ENCODE data around the gene P2RX3.
"Not testable (repeated sequence)": the region's sequence is repeated elsewhere in the genome, so short reads cannot be mapped to it uniquely, and the experiment has no call there.

Gene P2RX3

DNA sequence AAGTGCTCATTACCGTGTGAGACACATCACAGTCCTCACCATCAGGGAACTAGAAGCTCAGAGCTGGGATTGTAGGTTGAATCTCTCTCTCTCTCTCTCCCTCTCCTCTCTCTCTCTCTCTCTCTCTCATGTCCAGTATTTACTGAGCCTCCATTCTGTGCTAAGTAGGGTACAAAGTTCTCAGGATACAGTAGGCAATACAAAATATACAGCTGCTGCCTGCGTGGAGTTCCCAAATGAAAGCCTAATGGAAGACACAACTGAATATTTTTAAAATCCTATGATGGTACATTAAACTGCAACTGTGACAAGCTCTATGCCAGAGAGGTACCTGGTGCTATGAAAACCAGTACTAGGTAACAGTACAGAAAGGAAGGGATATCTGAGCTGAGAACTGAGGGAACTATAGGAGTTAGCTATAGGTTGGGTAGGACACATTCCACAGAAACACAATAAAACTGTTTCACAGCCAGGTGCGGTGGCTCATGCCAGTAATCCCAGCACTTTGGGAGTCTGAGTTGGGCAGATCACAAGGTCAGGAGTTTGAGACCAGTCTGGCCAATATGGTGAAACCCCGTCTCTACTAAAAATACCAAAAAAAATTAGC lies 61.9 kb downstream of the P2RX3 start:
- DNase-seq (ENCODE audit: low read depth): no peak

DNA sequence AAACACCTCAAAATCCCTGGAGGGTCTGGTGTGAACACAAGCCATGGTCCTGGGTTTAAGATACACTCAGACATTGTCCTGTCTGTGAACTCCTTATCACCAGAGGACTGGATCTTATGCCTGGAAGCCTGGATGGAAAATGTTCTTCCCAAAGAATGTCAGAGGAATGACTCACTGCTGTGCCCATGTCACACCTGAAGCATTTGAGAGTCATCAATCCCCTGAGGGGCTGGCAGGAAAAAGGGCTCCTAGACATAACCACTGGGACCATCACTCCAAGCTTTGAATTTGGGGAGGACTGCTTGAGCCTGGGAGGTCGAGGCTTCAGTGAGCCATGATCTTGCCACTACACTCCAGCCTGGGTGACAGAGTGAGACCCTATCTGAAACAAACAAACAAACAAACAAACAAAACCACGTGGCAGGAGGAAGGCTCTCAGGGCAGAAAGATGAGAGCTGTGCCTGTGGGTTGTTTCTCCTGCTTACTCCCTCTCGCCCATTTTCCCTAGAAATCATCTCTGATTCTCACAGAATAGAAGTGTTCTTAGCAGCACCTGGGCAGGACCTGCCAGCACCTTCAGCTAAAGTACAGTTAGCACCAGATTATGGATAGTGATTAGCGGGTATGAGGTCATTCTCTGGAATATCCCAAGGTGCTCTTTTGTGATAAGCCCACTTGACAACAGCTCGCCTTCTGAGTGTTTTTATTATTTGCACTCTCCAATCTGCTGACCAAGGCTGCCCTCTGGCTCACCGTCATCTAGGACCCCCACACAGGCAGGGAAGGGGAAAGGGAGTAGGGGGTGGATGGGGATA lies 64.2 kb downstream of the P2RX3 start:
- DNase-seq (ENCODE audit: low read depth): no peak

DNA sequence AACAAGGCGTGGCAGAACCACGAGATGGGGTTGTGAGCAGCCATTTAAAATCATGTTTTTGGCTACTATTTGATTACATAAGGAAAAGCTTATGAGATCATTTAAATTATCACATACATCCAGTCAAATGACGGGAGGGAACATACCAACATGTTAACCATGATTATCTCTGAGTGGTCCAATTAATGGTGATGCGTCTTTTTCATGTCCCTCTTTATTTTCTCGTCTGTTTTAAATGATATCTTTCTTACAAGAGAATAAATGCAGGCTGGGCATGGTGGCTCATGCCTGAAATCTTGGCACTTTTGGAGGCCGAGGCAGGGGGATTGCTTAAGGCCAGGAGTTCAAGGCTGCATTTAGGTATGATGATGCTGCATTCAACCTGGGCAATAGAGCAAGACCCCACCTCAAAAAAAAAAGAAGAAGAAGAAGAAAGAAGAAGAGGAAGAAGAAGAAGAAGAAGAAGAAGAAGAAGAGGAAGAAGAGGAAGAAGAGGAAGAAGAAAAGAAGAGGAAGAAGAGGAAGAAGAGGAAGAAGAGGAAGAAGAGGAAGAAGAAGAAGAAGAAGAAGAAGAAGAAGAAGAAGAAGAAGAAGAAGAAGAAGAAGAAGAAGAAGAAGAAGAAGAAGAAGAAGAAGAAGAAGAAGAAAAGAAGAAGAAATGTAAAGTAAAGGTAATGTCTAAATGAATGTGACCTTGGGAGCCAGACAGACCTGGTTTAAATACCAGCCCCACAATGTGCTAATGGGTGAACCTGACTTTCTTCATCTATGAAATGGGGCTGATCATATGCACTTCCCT lies 65.0 kb downstream of the P2RX3 start:
- DNase-seq (ENCODE audit: low read depth): not testable (repeated sequence)

DNA sequence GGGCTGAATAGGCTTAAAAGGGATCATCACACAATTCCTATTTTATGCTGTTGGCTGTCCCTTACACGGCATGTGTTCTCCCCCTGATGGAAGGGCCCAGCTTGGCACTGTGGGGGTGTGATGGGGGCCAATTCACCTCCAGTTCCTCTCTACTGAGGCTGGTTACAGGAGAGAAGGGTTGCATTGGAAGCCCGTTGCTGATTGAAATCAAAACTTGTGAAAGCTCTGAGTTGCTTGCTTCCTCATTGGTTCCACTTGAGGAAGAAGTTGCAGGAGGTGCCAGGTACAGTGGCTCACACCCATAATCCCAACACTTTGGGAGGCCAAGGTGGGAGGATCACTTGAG lies 65.6 kb downstream of the P2RX3 start:
- no peak for DNase-seq (ENCODE audit: low read depth)

DNA sequence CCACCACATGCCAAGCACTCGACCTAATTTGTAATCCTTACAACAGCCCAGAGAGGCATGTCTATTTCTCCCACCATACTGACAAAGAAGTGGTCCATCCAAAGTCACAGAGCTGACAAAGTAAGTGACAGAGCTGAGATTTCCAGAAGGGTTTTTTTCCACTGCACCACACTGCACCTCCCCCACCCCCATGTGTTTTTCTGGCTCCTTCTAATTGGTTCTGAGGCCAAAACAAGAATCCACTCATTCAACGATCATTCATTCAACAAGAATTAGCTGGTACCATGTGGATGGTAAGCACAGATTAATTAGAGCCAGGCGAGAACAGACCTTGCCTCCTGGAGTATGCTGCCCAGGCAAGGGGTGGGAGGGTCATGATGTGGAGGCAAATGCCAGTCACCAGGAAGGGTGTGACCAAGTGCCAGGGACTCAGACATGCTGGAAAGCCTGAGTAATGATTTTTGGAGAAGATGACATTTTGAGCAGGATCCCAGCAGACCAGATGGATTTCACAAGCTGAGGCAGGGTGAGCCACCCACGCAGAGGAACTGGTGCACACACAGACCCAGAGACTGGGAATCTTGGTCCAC lies 67.2 kb downstream of the P2RX3 start:
- no peak for DNase-seq (ENCODE audit: low read depth)

DNA sequence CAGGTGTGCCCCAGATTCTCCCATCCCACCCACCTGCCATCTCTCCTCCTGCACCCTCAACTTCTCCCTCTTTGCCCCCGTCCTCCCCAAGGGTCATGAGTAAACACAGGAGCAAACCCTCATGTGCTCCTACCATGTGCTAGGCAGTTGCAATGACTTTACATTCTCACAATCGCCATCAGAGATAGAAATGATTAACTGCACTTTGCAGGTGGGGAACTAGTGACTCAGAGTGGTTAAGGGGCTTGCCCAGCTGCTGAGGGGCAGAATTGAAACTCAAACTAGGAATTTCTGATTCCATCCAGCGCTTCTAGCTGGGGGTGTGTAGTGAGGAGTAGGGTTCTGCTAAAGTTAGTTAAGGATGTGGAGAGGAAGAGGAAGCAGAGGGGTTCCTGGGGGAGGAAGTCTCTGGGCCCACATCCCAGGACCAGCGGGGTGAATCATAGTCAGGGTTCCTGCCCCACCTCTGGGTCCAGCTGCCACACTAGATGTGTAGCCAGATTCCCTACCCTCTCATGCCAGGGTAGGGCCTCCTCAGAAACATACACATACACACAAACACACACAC lies 68.3 kb downstream of the P2RX3 start:
- no peak for DNase-seq (ENCODE audit: low read depth)

DNA sequence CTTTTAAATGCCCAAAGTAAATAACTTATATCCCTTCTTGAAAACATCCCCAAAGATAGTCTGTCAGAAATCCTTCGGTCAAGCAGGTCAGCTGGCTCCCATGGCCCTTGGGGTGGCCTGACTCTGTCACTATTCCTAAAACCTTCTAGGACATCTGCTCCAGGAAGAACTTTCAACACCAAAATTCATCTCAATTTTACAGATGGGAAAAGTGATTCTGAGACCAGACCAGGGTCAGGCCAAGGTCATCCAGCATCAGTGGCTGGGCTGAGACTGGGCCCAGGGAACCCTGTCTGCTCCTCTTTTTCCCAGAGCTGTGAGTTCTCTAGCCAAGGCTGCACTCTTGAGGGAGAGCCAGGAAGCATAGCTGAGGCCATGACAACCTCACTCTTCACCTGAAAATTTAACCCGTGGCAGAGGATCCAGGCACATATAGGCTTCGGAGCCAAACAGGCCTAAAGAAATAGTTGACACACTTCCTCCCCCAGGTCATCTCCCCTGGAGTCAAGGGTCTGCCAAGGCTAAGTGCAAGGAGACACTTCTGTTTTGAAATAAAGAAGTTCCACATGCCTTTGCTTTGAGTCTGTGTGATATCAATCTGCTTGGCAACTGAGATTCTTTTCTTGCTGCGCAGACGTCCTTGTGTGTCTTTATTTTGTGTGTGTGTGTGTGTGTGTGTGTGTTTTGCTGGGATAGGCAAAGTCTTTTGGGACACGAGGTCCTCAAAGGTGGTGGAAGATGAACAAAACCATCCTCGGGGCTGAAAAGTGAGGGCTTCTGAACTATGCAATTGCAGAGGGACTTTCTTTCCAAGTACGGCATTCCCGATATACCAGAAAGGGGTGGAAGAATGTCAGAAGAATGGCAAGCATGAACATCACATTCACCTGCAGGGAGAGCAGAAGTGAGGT lies 69.1 kb downstream of the P2RX3 start:
- no peak for DNase-seq (ENCODE audit: low read depth)

DNA sequence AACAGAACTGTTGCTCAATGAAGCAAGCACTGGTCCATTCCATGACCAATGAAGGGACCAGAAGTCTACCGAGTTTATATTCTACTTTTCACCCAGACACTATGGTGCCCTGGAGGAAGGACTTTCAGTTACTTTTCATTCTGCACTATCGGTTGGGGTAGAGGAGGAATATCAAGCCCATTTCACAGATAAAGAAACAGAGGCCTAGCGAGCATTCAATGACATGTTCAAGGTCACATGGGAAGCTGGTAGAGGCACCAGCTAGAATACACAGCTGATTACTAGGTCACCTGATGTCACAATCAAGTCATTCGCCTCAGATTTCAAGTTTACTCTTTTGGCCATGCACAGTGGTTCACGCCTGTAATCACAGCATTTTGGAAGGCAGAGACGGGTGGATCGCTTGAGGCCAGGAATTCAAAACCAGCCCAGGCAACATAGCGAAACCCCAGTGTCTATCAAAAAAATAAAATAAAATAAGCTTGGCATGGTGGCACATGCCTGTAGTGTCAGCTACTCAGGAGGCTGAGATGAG lies 69.9 kb downstream of the P2RX3 start:
- no peak for DNase-seq (ENCODE audit: low read depth)

DNA sequence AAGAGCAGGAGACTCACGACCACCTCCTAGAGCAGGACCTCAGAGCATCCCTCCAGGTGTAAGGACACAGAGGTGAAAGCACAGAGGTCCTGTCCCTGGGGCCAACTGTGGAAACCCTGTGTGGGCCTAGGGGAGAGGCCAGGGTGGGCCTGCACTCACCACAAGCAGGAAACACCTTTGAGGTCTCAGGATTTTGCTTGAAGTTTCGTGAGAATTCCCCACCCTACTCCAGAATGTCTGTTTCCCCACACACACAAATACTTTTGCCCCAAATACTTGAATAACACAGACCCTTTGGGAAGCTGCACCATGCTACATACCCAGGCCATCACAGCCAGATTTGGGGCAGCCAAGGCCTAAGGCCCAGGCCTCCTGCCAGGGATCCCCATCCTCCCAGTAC lies 70.6 kb downstream of the P2RX3 start:
- no peak for DNase-seq (ENCODE audit: low read depth)

DNA sequence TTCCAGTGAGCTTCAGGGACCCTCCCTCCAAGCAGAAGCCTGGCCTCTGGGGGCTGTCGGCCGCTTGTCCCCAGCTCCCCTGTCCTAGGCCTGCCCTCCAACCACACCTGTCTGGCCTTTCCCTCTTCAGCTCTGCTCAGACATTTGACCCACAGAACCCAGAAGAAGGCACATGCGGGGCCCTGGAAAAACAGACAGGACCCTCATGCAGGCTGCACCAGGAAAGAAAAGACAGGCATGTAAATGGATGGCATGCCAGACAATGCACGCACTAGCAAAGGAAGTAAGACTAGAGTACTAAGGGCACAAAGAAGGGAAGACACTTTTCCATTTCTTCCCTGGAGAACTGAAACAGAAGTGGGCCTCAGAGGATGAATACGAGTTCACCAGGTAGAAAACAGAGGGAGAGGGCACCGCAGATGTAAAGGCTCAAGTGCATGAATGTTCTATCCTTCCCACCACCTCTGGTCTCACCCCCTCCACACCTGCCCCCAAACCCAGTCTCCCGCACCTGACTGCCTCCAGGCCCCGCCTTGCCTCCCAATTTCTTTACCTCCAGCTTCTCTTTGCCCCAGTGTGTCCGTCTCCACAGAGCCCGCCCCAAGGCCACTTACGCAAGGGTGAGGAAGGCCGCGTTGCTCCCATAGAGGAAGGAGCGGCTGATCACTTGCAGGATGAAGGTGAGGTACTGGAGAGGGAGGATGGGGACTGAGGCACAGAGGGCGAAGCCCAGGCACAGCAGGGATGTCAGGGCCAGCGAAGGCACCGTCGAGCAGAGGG lies 71.4 kb downstream of the P2RX3 start:
- no peak for DNase-seq (ENCODE audit: low read depth)

DNA sequence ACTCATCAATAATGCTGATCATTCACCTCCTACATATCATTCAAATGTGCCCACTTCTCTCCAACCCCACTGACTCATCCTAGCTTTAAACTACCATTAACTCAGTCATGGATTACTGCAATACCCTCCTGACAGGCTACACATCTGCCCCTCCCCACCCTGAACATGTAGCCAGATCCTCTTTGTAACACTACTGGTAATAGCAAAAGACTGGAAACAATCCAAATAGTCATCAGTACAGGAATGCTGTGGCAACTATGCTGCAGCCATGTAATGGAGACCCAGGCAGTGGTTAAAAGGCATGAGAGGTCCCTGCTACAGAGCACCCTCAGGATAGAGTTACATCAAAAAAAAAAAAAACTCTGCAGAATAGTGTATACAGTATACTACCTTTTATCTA lies 72.1 kb downstream of the P2RX3 start:
- peak; percentile 70 for DNase-seq (ENCODE audit: low read depth)

DNA sequence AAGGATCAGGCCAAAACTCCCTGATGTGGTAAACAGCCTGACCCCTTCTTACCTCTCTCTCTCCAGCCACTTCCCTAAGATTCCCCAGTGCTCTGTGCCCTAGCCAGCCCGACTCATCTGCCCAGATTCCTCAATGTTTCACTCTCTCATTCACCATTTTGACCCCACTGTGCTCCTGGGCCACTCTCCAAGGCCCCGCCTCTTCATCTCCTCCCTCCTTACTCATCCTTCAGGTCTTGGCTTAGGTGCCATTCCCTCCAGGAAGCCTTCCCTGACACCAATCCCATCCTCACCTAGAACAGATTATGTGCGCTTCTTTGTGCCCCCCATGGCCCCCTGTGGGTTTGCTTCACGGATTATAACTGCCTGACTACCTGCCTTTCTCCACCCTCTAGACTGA lies 75.5 kb downstream of the P2RX3 start:
- DNase-seq (ENCODE audit: low read depth): no peak

DNA sequence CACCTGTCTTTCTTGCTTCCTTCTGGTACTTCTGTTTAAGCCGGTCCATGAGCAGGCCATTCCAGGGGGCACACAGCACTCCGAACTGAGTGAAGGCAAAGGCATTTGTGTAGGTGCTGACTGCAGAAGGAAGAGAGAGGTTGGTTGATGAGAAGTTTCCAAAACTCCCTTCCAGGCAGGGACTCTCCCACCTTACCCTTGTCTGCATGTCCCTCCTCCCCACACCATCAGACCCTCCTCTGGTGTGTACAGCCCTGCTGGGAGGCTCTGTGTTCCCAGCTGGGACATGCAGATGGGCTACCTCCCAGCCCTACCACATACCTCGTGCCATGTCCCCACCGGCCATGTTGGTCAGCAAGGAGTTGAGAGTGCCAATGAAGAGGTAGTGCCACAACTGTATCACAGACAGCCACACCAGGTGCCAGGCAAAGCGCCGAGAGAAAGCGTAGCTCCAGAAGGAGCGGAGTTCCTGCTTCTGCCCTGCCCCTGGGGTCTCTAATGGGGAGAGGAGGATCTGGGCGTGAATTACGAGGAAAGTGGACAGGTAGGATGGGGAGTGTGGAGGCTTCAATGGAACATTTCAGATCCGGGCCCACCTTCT lies 76.6 kb downstream of the P2RX3 start:
- no peak for DNase-seq (ENCODE audit: low read depth)

DNA sequence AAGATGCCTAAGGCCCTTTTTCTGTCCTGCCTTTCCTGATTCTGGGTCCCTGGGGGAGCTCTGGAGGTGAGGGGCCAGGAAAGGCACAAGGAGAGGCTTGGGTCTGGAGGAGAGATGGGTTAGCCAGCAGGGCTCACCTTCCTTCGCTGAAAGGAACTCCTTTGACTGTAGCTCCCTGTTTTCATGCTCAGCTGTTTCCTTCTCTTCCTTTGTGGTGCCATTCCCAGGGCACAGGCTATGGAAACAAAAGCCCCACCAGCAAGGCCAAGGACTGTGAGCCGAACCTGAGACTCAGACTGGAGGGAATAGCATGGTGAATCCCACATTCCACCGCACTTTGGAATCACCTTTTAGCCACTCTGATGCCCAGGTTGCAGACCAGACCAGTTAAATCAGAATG lies 78.3 kb downstream of the P2RX3 start:
- DNase-seq (ENCODE audit: low read depth): no peak

DNA sequence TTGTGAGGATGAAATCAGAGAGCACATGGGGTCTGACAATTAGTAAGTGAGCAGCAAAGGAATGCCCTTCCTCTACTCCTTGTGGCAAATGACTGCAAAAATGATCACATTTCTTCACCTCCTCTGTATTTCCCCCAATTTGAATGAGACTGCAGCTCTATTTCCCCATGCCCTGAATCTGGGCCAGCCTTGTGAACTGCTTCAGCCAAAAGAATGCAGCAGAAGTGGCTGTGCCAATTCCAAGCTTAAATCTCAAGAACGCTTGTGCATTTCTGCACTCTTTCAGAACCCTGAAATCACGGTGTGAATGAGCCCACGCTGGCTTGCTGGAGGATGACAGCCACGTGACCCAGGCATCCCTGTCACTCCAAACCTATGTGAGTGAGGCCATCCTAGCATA lies 78.9 kb downstream of the P2RX3 start:
- DNase-seq (ENCODE audit: low read depth): no peak

DNA sequence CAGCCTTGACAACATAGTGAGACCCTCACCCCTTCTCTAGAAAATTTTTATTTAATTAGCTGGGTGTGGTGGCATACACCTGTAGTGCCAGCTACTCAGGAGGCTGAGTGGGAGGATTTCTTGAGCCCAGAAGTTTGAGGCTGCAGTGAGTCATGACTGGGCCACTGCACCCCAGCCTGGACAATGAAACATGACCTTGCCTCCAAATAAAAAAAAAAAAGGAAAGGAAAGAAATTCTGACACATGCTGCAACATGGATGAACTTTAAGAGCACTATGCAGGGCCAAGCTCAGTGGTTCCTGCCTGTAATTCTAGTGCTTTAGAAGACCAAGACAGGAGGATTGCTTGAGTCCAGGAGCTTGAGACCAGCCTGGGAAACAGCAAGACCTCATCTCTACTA lies 80.0 kb downstream of the P2RX3 start:
- DNase-seq (ENCODE audit: low read depth): no peak

DNA sequence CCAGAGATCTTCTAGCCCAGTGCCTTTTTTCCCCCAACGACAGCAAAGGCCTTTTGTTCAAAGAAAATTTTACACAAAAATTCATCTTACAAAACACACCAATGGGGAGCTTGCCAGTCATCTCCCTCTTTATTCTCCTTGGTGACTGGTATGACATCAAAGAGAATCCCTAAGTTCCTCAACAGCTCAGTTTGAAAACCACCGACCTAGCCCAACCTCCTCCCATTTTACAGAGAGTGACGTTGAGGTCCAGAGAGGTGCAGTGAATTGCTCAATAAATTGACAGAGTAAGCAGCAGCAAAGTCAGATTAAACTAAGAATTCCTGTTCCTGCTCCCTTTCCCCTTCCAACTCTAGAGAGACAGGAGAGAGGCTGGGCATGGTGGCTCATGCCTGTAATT lies 81.0 kb downstream of the P2RX3 start:
- no peak for DNase-seq (ENCODE audit: low read depth)

DNA sequence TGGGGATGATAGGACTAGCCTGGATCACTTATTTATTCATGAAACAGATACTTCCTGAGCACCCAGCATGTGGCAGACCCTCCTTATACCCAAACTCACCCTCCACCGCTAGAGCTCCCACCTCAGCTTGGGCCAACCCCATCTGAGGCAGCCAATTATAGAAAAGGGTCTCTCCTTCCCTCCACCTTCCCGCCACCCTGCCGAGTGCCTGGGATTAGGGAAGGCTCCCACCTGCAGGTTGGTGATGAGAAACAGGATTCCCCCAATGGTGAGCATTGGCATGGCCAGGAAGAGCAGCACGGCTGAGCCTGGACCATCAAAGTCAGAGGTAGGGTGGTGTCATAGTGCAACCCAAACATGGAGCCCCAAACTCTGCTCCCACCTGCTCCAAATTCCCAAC lies 82.9 kb downstream of the P2RX3 start:
- no peak for DNase-seq (ENCODE audit: low read depth)

DNA sequence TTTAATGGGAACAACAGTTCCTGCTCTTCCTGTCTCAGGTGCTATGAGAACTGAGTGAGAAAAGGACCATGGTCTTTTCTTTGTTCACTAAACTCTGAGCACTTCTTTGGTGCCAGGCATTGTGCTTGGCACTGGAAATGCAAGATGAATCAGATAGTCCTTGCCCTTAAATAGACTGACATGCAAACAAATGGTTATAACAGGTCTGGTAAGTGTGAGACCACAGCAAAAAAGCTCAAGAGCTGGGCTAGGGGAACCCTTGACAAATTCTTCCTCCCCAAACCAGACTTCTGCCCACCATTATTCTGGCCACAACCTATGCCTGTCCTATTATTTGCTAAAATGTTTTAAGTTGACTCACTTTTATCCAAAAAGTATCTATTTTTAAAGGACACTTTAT lies 83.7 kb downstream of the P2RX3 start:
- no peak for DNase-seq (ENCODE audit: low read depth)
